Measurements from ENCODE around the gene BCAR3.

- TF ChIP-seq POLR2A (IDR thresholded peaks at IDR 0.05) (no peak), POLR2AphosphoS5 (IDR thresholded peaks at IDR 0.05) (no peak)
Measured at GRCh38 chr1:93723110-93723509, 41.5 kb upstream of the BCAR3 start.
